Muscle of arm (tissue), 12 donors: ENCODE data around the gene CAMK2A. TPM values are rescaled to one million over a fixed set of nuclear protein-coding genes. Genes with fewer than 3 reads are reported as not detected.
A peak's percentile ranks its signal among the peaks of the same experiment; 100 is the strongest.
"Not testable (repeated sequence)": the region's sequence is repeated elsewhere in the genome, so short reads cannot be mapped to it uniquely, and the experiment has no call there.

Experiments
- DNase-seq: peaks from one replicate; pipeline ENCODE4 v3.0.0-alpha.2; 2013
- polyA plus RNA-seq, 12 donors: library from polyadenylated mRNA; unstranded; fragments of 120-200 nt; gene quantifications; one replicate each; pipeline ENCODE4 v1.2.1, GENCODE V29; 2013; ENCODE audit not compliant: insufficient read length in 12 of 12

CAMK2A gene
- polyA plus RNA-seq, 12 donors = 31.8 to 252 (median 81.0) TPM

DNA sequence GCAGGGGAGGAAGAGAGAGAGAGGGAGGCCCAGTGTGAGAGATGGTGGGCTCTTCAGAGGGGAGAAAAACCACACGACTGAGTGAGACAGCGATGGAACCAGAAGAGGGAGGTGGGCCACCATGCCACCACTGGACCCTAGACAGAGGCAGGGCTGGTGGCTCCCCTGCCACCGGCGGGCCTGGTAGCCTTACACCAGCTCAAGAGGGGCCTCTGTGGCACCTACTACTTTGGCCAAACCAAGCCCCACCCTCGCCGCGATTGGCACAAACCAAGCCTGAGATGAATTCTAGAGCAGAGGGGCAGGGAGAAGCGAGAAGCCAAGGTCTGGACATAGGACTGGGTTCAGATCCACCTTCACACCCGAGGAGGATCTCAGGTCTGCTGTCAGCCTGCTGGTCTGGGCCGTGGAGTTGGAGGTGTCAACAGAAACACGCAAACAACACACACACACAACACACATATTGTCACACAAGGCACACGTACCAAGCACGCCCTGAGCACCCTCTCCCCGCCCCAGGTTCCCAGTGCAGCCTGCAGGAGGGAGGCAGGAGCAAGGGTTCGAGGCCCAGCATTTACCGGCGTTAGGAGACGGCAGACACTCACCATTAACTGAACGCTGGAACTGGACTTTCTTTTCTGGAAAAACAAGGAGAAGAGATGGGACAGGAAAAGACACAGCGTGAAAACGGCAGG is 50.3 kb downstream of the CAMK2A start:
- DNase-seq = no peak

GRCh38 chr5:150238646-150239045 is 50.9 kb downstream of the CAMK2A start:
- no peak for DNase-seq

DNA sequence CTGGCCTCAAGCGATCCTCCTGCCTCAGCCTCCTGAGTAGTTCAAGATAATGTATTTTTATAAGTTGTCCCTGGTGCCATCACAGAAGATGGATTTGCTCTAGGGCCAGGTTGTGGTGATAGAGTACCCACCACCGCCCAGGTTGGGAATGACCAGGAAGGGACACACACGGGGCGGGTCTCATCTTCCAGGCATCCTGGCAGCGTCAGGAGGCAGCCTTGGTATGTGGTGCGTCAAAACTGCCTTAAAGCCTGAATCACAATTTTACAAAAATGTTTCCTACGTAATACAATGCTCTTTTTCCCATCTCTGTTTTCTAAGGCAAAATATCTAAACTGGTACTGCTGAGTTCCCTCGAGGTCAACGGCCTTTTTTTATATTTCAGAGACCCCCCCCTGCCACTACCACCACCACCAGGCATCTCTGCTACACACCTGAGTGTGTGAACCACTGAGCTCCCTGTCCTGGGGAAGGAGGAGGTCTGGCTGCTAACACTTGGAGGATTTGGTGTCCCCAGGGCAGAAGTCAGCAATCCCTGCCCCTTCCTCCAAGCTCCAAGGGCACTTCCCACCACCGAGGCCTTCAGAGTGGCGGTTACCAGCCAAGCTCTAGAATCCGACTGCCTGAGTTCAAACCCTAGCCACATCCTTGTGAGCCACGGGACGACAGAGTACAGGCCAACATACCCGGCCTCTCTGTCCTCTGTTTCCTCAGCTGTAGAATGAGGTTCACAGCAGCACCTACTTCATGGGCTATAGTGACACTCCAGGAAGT is 52.4 kb downstream of the CAMK2A start:
- DNase-seq = no peak

GRCh38 chr5:150236313-150236712 is 53.3 kb downstream of the CAMK2A start:
- DNase-seq = no peak

DNA sequence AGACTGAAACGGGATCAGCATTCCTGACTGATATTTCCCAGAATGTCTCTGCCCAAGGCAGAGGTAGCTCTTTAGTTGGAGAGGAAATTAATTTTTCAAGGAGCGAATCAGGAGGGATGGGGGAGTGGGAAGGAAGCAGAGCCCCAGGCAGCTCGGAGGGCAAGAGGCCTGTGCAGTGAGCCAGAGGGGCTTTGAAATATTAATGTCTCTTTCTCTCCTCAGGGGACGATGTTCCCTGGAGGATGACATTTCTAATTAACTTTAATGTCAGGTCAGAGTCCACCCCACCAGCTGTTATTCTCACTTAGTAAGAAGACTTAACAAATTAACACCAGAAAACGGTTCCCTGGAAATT is 54.1 kb downstream of the CAMK2A start:
- DNase-seq = no peak

DNA sequence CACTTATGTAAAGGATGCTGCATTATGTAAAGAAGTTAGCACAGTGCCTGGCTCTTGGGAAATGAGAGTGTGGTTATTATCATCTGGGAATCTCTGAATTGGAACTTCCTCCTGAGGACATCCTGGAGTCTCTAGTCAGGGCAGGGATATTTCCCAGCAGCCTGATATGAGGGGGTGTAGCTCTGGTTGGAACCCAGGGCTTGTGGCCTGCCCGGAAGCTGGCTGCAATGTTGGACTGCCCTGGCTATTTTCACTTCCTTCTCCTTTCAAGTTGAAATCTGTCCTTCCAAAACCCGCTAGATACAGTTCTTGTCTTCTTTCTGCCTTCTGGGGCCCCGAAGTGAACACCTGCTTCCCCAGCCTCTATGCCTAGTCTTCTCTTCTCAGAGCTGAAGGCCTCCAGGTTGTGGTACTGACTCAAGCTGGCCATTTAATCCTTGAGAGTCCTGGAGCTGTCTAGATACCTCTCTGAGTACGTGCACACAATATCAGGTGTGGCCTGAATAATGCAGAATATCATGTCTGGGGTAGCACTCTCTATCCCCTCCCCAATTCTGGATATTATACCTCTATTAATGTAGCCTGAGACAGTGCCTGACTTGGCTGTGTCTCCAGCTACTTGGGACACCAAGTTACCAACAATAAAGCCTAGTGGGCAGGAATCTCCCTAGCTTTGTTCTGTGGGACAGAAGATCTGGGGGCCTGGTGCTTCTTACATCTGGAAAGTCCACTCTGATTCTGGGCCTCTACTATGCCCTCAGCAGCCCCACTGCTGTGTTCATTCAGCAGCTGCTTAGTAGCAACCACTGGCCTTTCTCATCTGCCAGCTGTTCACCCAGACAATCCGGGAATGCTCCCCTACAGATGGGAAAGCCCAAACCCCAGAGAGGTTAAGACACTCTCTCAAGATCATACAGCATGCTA is 54.7 kb downstream of the CAMK2A start:
- no peak for DNase-seq

- not testable (repeated sequence) for DNase-seq
Measured at GRCh38 chr5:150233706-150234105, 55.9 kb downstream of the CAMK2A start.

DNA sequence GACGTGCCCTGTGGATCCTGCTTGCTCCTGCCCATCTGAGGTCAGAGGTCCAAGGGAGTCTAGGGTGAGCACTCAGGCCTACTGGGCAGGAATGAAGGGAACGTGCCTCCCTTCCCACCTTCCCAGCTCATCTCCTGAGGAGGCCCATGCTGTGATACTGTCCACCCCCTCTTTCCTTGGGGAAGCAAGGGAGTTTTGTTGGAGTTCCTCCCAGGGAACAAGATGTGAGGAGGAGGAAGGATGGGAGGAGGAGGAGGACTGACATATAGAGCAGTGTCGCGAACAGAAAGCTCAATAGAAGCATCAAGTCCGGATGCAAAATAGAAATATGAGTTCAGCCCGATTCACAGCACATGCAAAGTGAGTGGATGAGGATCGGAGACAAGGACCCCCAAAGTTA is 58.7 kb downstream of the CAMK2A start:
- DNase-seq = no peak

DNA sequence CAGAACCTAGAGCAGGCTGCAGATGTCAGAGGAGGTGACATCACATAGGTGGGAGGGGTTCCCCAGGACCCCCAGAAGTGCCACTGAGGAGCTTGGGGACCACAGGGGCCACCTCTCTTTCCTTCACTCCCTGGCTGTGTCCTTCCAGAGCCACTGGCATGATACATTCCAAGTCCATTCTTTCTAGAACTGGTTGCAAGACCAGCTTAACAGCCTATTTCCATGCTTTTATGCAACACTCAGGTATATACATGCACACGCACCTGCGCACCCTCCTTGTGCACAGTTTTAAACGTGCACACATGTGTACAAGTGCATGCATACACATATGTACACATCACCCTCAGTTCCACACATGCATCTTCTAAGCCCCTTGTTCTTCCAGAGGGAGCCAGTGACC is 60.0 kb downstream of the CAMK2A start:
- DNase-seq = no peak

DNA sequence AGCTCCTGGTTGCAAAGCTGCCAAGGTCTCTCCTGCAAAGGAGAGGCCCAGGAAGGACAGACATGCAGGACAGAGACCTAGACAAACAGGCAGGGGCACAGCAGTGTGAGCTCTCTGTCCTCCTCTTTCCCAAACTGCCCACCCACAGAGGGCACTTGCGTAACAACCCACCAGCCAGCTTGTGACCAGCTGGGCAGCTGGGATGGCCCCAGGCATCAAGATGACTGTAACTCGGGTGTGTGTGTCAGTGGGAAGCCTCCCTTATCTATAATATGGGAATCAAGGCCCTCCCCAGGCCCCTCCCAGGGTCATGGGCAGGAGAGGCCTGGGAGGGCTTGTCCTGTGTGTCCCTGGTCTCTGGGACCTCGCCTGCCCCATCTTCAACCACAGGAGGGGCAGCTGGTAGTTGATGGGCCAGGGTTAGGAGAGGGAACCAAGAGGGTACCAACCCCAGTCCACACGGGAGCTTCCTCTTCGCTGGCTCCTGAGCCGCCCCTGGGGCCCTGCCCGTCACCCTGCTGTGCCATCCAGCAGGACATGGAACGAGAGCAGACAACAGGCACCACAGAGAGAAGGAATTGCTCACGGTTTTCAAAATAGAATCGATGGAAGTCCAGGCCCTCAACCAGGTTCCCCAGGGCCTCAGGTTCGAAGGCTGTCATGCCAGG is 61.8 kb downstream of the CAMK2A start:
- DNase-seq = no peak

DNA sequence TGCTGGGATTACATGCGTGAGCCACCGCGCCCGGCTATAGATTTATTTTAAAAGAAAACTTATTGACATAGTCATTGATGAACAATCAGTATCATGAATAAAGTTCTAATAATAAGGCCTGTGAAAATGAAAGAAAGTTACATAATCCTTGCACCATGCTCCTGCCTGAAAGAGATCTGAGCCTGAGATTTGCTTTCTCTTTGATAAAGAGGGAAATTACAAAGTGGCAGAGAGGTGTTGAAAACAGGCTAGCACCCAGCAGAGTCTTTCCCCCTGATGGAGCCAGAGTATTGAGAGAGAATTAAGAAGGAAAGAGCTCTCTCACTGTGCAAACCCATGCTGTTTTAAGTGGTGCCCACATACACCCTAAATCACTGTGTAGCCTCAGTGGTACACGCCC is 62.5 kb downstream of the CAMK2A start:
- DNase-seq = no peak

GRCh38 chr5:150224483-150225027 is 65.0 kb downstream of the CAMK2A start:
- no peak for DNase-seq

DNA sequence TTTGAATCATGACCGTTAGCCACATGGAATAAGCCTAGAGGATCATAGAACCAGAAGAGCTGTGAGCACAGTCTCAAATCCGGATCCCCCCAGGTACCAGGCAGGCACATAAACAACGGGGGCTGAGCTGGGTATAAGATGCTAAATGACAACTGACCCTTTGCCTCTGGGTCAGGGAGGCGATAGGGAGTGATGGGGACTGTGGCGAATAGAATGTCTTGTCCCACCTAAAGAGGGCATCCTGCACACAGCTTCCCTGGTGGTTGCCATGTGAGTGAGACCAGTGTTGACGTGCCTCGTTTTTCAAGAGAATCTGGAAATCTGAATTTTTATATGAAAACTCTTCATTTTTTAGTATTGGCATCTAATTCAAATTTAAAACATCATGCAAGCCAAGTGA is 66.1 kb downstream of the CAMK2A start:
- no peak for DNase-seq

DNA sequence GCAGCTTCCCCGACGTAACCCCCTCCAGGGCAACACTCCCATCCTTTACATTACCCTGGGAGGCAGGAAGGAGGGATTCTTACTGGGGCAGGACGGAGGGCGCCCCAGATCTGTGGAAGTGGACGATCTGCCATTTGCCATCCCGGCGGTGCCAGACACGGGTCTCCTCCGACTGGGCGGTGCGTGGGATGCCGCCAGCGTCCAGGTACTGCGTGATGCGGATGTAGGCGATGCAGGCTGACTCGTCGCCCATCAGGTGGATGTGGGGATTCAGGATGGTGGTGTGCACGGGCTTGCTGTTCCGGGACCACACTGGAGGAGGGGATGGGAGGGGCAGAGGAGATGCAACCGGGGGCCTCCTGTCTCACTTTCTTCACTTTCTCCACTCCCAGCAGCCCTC is 66.7 kb downstream of the CAMK2A start:
- DNase-seq = no peak

- DNase-seq = no peak
Measured at GRCh38 chr5:150221471-150221870, 68.1 kb downstream of the CAMK2A start.

GRCh38 chr5:150219861-150220260 is 69.7 kb downstream of the CAMK2A start:
- no peak for DNase-seq

- no peak for DNase-seq
Measured at GRCh38 chr5:150219142-150219541, 70.4 kb downstream of the CAMK2A start.

- DNase-seq = no peak
Measured at GRCh38 chr5:150218693-150219035, 70.9 kb downstream of the CAMK2A start.

DNA sequence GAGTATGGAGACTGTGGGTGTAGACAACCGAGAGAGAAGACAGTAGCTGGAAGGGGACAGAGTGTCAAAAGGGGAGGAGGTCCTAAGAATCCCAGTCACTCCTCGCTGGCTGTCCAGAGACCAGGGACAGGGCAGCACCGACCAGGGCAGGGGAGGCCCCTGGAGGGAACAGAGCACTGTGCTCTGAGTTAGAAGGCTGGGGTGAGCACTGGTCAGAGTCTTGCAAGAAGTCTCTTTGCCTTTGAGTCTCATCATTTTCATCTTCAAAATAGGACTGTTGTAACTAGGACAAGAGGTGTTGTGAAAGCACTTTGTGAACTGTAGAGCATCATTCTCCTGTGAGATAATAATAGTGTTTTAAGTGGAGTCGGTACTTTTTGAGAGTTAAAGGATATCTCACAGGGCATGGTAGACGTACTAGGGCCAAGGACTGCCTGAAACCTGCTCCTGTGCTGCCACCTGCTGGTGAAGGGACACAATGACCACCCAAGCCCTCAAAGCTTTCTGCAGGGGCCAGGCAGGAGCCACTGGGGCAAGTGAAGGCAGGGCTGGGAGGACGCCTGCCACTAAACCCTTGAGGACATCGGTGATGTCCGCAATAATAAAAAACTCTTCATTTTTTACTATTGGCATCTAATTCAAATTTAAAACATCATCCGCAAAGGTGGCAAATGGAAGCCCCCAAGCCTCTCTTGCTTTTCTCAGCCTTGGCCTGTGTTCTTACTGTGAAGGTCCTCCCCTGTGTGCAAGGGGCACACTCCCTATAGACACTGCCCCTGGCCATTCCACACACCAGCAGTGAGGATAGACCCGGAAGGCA is 71.5 kb downstream of the CAMK2A start:
- peak; percentile 89 for DNase-seq

GRCh38 chr5:150217038-150217437 is 72.5 kb downstream of the CAMK2A start:
- DNase-seq = no peak
